ENCODE measurements around the gene CATSPERD.
A peak's percentile ranks its signal among the peaks of the same experiment; 100 is the strongest.

CATSPERD gene

DNA sequence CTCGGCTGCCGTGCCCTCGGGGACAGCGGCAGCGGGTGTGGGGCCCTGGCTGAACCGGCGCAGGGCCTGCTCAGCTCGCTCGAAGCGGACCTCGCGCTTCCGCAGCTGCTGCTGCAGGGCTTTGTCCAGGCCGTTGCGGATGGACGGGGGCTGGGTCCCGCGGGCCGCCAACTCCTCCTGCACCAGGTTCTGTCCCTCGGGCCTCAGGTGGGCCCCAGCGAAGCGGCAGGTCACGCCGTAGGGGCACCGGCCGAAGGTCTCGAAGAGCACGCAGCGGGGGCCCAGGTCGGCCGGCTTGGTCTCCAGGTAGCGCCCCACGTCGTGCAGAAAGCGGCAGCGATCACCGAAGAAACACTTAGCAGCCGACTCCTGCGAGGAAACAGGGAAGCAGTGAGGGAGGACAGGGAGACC, 68.9 kb downstream of the CATSPERD start:
- DNase-seq: no peak

DNA sequence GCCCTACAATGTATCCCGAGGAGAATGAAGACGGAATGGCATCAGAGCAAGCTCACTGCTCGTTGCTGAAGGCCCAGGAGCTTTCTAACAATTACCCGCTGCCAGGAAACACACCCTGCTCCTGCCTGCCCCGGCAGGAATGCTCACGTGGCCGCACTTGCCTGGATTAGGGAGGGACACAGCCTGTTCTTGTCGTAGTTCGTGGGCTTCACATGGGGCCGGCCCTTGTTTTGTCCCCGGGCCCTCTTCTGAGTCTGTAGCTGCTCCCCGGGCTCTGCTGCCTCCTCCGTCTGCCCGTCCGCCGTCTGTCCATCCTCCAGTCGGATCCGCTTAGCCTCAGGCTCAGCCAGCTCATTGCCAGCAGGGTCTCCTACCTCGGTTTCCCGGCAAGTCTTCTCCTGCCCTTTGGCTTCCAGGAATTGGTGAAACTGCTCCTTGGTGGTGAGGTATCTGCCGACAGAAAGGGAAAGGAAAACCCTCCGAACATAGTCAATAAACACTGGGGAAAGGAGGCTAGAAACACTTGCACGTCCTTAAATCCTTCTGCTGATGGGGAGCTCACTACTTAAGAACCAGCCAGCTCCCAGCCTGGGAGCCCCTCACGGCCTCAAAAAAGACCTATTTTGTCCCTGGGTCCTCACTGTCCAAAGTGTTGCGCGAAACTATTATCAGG, 69.6 kb downstream of the CATSPERD start:
- no peak for DNase-seq

DNA sequence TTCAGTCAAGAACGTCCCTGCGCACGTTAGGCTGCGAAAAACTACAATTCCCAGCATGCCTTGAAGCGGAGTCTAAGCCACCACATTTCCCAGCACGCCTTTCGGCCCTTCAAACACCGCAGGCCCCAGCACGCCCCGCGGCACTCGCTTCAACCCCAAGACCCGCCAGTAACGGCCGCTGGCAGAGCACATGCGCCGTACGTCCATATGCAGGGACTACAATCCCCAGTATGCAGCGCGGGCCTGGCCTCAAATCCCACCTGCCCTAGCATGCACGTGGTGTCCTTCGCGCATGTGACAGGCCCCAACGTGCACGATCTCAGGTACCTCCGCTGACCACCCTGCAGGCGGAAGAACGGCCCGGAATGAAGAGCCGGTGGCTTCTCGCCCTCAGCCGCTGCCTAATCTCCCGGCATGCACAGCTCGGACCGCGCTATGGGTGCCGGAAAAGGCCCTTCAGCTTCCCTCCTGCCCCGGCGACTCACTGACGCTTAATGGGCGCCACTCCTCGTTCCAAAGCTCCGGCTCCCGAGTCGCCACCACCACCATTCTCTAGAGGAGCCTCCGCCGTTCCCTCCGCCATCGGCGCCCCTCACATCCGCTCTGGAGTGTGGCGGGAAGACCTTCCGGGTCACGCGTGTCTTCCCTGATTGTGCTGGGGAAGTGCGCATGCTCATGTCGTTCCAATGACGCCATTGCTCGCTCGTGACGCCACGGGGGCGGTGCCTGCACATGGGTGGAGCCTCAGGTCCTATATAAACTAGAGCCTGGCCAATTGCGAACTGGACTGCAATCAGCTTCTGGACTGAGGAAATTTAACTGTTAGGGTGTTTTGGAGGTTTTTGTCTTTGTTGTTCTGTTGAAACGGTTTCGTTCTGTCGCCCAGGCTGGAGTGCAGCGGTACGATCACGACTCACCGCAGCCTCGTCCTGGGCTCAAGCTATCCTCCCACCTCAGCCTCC, 70.4 kb downstream of the CATSPERD start, which contains the start of gene DUS3L:
Gene DUS3L (minus strand): TSS at position 605 of the 962 bp plus-strand sequence. CDS start 22 bp downstream, at position 583.
- peak; percentile 82 to 85 for DNase-seq

DNA sequence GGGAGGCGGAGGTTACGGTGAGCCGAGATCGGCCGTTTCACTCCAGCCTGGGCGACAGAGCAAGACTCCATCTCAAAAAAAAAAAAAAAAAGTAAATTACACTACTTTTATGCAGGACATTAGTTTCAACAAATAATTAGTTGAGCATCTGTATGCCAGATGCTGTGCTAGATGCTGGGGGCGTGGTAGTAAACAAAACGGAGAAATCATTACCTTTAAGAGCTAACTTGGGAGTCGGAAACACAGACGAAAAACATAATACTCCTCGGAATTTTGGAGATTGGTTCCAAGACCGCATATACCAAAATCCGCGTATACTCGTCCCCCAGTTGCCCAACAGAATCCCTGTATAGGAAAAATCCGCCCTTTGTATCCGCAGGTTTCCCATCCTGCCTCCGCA, 71.8 kb downstream of the CATSPERD start:
- no peak for DNase-seq

GRCh38 chr19:5793188-5793587, 72.8 kb downstream of the CATSPERD start:
- no peak for DNase-seq

- no peak for DNase-seq
Observed at GRCh38 chr19:5795382-5795919, 75.0 kb downstream of the CATSPERD start.

DNA sequence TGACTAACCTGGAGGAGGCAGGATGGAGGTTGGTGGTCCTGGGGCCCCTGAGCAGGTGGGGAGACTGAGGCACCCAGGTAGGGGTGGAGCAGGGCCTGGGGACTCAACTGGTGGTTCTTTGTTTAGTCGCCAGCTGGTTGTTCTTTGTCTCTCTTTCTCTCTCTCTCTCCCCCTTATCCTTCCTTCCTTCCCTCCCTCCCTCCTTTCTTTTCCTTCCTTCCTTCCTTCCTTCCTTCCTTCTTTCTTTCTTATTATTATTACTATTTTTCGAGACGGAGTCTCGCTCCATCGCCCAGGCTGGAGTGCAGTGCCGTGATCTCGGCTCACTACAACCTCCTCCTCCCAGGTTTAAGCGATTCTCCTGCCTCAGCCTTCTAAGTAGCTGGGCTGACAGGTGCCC, 77.8 kb downstream of the CATSPERD start:
- no peak for DNase-seq

- no peak for DNase-seq
Observed at GRCh38 chr19:5799247-5800241, 79.1 kb downstream of the CATSPERD start.

DNA sequence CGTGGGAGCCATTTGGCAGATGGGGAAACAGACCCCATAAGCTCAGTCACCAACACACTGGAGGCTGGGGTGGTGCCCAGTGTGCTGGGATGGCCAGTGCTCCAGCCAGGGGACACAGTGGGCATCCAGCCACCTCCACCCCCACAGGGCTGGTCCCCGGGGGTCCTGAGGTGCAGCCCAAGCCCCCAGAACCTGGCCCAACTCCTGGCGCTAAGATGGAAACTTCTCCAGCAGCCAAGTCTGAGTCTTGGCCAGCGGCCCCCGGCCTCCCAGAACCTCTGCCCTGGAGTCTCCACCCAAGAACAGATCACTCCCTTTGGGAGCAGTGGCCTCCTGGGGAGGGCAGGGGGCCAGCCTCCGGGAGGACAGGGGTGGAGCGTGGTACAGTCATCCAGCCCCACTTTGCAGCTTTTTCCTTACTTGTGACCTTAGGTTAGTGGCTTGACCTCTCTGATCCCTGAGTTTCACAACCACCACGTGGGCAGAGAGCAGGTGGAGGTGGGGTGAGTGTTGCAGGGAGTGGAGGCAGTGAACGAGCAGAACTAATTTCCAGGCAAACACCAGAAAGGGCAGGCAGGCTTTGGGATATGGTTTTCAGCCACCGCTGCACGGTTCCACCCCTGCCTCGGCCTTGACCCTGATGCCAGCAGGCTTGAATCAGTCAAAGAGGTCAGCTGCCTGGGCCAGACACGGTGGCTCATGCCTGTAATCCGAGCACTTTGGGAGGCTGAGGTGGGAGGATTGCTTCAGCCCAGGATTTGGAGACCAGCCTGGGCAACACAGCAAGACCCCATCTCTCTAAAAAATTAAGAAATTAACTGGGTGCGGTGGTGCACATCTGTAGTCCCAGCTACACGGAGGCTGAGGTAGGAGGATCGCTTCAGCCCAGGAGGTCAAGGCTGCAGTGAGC, 80.2 kb downstream of the CATSPERD start:
- DNase-seq: no peak

GRCh38 chr19:5801796-5802619, 81.6 kb downstream of the CATSPERD start:
- no peak for DNase-seq

DNA sequence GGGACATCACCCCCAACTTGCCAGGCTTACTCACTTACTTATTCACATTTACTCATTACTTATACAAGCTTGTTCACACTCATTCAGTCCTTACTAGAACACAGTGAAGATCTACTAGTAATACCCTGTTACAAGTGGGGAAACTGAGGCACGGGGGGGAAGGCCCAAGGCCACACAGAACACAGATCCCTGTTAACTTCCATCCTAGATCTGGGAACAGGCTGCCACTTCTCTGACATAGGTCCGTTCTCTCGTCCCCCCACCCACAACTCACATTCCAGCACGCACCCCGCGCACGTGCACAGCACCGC, 83.0 kb downstream of the CATSPERD start:
- DNase-seq: no peak

DNA sequence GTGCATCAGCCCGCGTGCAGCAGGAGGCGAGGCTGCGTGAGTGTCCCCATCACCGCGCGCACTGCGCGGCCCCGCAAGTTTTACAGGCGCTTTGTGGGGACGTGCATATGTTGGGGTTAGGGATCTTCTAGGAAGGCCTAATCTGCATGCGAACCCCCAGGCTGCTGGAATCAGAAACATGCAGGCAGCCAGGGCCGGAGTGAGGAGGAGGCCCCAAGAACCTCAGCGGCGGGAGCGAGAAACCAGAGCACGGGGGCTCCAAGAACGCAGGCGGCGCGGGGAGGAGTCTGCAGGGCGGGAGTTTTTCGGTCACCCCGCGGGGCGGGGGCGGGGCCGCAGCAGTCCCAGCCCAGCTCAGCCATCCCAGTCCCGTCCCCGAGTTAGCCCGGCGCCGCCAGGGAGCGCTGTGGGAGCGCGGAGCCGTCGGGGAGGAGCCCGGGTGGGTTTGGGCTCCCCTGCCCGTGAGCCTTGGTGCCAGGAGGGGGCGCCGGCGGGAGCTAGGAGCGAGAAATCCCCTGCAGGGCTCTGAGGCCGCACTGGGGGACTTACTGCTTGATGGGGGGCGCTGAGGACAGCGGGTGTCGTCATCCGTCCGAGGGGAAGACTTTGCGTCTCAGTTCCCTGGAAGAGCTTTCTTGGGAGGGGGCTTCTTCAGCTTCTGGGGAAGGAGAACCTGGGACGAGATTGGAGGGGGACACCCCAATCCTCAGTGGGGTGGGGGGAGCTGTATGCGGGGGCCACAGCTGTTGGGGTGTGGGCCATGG, 83.5 kb downstream of the CATSPERD start:
- DNase-seq: peak; percentile 10 to 58

DNA sequence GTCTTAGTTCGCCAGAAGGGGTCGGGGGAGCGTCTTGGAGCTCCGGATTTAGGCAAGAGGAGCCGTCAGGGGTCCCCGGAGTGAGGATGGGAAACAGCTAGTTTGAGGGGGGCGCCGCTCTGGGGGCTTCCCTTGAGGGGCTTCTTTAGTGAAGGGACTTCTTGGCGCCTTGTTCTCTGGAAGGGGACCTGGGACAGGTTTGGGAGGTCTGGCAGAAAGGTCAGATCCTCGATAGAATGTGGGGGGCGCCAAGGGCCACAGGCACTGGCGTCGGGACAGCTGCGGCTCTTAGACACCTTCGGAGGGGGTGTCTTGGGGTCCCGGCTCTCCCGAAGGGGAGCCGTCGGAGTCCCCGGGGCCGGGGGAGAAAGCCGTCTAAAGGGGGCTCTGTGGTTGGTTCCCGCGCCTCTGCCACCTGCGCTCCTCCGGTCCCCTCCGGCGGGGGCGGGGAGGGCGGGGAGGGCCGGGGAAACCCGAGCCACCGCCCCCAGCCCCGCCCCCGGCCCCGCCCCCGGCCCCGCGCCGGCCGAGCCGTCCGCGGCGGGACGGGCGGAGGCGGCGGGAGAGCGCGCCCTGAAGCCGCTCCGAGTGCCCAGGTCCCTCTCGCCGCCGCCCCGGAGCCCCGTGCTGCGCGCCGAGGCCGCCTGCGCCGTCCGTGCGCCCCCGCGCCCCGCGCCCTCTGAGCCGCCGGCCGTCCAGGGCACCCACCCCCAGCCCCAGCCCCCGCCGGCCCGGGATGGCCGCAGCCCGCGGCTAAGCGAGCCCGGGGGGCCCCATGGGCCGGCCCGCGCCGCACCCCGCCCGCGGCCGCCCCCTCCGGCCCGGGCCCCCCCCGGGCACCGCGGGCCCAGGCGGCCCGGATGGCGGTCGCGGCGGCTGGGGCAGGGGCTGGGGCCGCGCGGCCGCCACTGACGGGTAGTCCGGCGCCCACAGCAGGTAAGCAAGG, 84.4 kb downstream of the CATSPERD start, which contains the start of gene NRTN:
Gene NRTN (plus strand): TSS at position 552 of the 946 bp plus-strand sequence. CDS start 19,099 bp downstream, outside the sequence.
- DNase-seq: no peak

DNA sequence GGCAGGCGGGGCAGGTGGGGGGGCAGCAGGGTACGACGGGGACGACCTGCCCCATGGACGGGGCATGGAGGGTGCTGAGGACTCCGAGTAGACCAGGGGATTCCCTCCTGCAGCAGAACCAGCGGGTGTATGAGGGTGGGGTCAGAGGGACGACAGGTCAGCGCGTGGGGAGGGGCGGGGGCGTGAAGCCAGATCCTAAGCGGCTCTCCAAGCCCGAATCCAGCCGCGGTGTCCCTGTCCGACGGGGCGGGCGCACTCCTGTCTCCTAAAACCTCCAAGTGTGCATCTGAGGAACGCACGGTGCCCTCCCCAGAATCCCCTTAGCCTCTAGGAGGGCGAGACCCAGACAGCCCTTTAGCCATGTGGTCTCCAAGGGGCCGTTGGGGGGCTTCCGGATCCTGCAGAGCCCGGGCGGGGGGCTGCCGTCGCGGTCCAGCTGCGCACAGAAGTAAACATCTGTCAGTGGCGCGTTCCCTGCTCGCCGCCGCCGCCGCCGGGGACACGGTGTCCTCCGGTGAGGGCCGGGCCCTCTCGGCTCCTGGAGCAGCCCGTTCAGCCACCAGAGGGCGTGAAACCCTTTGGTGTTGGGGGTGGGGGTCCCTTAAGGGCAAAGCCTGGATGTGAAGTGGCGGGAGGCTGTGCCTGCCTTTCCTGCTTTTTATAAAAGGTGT, 85.2 kb downstream of the CATSPERD start:
- peak in 1 of 2 experiments; percentile 7 for DNase-seq

- DNase-seq: no peak
Observed at GRCh38 chr19:5806133-5806489, 85.7 kb downstream of the CATSPERD start.

DNA sequence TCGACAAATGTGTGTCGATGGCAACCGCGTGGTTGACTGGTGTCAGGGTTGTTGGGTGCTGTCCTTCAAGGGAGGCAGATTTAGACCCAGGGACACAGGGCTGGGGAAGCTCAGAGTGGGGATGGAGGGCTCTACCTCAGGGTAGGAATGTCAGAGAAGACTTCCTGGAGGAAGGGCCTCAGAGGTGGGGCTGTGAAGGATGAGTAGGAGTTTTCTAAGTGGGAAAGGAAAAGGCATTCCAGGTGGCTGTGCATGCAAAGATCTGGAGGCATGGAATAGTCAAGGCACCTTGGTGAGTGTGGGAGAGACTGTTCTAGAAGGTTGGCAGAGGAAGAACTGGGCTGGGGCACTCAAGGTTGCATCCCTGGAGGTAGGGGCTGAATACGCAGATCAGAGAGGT, 86.5 kb downstream of the CATSPERD start:
- no peak for DNase-seq

GRCh38 chr19:5808120-5808816, 87.8 kb downstream of the CATSPERD start:
- DNase-seq: no peak
